CD14-positive monocyte (primary cell): Measurements from ENCODE around the gene RGS3. TPM values are rescaled to one million over a fixed set of nuclear protein-coding genes. Genes with fewer than 3 reads are reported as not detected.
A peak's percentile ranks its signal among the peaks of the same experiment; 100 is the strongest.

Experiments used
- DNase-seq, 3 donors: peaks; one replicate each; pipeline ENCODE4 v3.0.0-alpha.2; 2011 to 2022
- H2AFZ ChIP-seq: 2 replicates; pipeline ENCODE4 v1.6.0; 2012; ENCODE audit warnings: mild to moderate bottlenecking, low read depth, low read length, inconsistent platforms; ENCODE audit not compliant: insufficient read depth, poor library complexity, severe bottlenecking
- H3K27ac ChIP-seq, 2 donors: 1 replicate in 1 of 2; 2 replicates in 1 of 2; pipeline ENCODE4 v1.5.1; 2012 to 2013; ENCODE audit warnings: low read length in 2 of 2, control low read depth in 1 of 2, inconsistent platforms in 1 of 2, low read depth in 1 of 2, mild to moderate bottlenecking in 1 of 2
- H3K27me3 ChIP-seq, 2 donors: one replicate each; pipeline versions ENCODE4 v1.6.0 to v1.6.1; 2011 to 2013; ENCODE audit warnings: low read length in 2 of 2; ENCODE audit not compliant: control insufficient read depth in 2 of 2, insufficient read depth in 2 of 2
- H3K36me3 ChIP-seq, 2 donors: replicated peaks in 1 of 2; 1 replicate in 1 of 2; 2 replicates in 1 of 2; pipeline versions ENCODE4 v1.5.1 to v1.6.1; 2012 to 2013; ENCODE audit warnings: low read length in 2 of 2, control low read depth in 1 of 2, inconsistent platforms in 1 of 2, mild to moderate bottlenecking in 1 of 2; ENCODE audit not compliant: insufficient read depth in 2 of 2, control insufficient read depth in 1 of 2
- H3K4me1 ChIP-seq, 2 donors: 1 replicate in 1 of 2; 2 replicates in 1 of 2; pipeline versions ENCODE4 v1.5.1 to v1.6.1; 2012 to 2013; ENCODE audit warnings: low read length in 2 of 2, control low read depth in 1 of 2, inconsistent platforms in 1 of 2, mild to moderate bottlenecking in 1 of 2, moderate library complexity in 1 of 2; ENCODE audit not compliant: insufficient read depth in 2 of 2, control insufficient read depth in 1 of 2
- H3K4me2 ChIP-seq: replicated peaks from 2 replicates; pipeline ENCODE3; 2012; ENCODE audit warnings: low read length, moderate library complexity, mild to moderate bottlenecking; ENCODE audit not compliant: poor library complexity, severe bottlenecking; ENCODE audit errors: extremely low read depth
- H3K4me3 ChIP-seq, 3 experiments: fragments of 200-600 bp in 1 of 3; sonication (generic) in 1 of 3; replicated peaks in 1 of 3; 1 replicate in 2 of 3; 2 replicates in 1 of 3; pipeline ENCODE4 v1.5.1; 2011 to 2013; ENCODE audit warnings: low read length in 3 of 3, mild to moderate bottlenecking in 3 of 3, control low read depth in 2 of 3, low read depth in 2 of 3, inconsistent platforms in 1 of 3, moderate library complexity in 1 of 3
- H3K79me2 ChIP-seq: 2 replicates; pipeline ENCODE4 v1.6.0; 2012; ENCODE audit warnings: mild to moderate bottlenecking, control low read depth, inconsistent platforms, low read length, moderate library complexity; ENCODE audit not compliant: insufficient read depth
- H3K9ac ChIP-seq: 2 replicates; pipeline ENCODE4 v1.6.0; 2017; ENCODE audit warnings: low read length, mild to moderate bottlenecking; ENCODE audit not compliant: insufficient read depth, poor library complexity, severe bottlenecking
- H3K9me3 ChIP-seq, 2 donors: replicated peaks in 1 of 2; 1 replicate in 1 of 2; 2 replicates in 1 of 2; pipeline versions ENCODE4 v1.5.1 to v1.6.1; 2012 to 2013; ENCODE audit warnings: low read length in 2 of 2, control low read depth in 1 of 2; ENCODE audit not compliant: control insufficient read depth in 1 of 2, insufficient read depth in 1 of 2
- H4K20me1 ChIP-seq: 2 replicates; pipeline ENCODE4 v1.6.0; 2012; ENCODE audit warnings: mild to moderate bottlenecking, low read length, control low read depth, moderate library complexity; ENCODE audit not compliant: insufficient read depth
- H3K27ac Mint-ChIP-seq, 7 donors: one replicate each; pipeline ENCODE4 v1.8.0; 2020; ENCODE audit warnings: mild to moderate bottlenecking in 7 of 7, mixed read lengths in 7 of 7, moderate library complexity in 6 of 7, inconsistent platforms in 2 of 7
- H3K27me3 Mint-ChIP-seq, 3 donors: one replicate each; pipeline ENCODE4 v1.8.0; 2021 to 2022; ENCODE audit warnings: low read depth in 3 of 3, mild to moderate bottlenecking in 3 of 3, mixed read lengths in 3 of 3, moderate library complexity in 3 of 3, inconsistent platforms in 1 of 3
- H3K36me3 Mint-ChIP-seq, 2 donors: one replicate each; pipeline ENCODE4 v1.8.0; 2020; ENCODE audit warnings: mixed read lengths in 2 of 2, inconsistent platforms in 1 of 2, mild to moderate bottlenecking in 1 of 2
- H3K4me1 Mint-ChIP-seq: one replicate; pipeline ENCODE4 v1.8.0; 2020; ENCODE audit warnings: mild to moderate bottlenecking, mixed read lengths
- H3K4me3 Mint-ChIP-seq, 2 donors: one replicate each; pipeline ENCODE4 v1.8.0; 2020; ENCODE audit warnings: mild to moderate bottlenecking in 2 of 2, mixed read lengths in 2 of 2, moderate library complexity in 1 of 2
- H3K9me3 Mint-ChIP-seq, 7 donors: one replicate each; pipeline ENCODE4 v1.8.0; 2020 to 2022; ENCODE audit warnings: mixed read lengths in 7 of 7, mild to moderate bottlenecking in 6 of 7, moderate library complexity in 6 of 7, inconsistent platforms in 2 of 7
- CTCF ChIP-seq: fragments of 200-600 bp; IDR thresholded peaks from one replicate; pipeline ENCODE4 v1.8.0; 2022; ENCODE audit warnings: antibody characterized with exemption, mild to moderate bottlenecking
- WGBS: methylation state at CpG from one replicate; pipeline ENCODE4 v1.1.5; 2013; ENCODE audit warnings: missing lambda C conversion rate; ENCODE audit not compliant: insufficient coverage; 5-methylcytosine and 5-hydroxymethylcytosine counted together
- intact Hi-C, 2 donors: fragments of 100-400 bp; cut with micrococcal nuclease; formaldehyde crosslinking; loops; one replicate each; pipeline versions ENCODE4 v1.15.0 to v1.15.1; 2023
- polyA plus RNA-seq, 3 donors: library from polyadenylated mRNA; depleted of rRNA in 1 of 3; unstranded in 2 of 3; stranded (reverse) in 1 of 3; fragments of 300-500 nt in 2 of 3; fragments of >200 nt in 1 of 3; fragmentation: Illumina TruSeq in 2 of 3; gene quantifications; 1 replicate in 2 of 3; 2 replicates in 1 of 3; pipeline ENCODE4 v1.2.3, GENCODE V29; 2012 to 2021

The RGS3 gene
- polyA plus RNA-seq, 3 donors, result 9.1 to 16.2 (median 15.8) TPM

GRCh38 chr9:113501129-113501686, 37.7 kb downstream of the RGS3 start:
- H3K9ac ChIP-seq, result no peak overlapping the region
- WGBS, result 94% methylated on average over 12 of the region's 20 CpGs

GRCh38 chr9:113501852-113502251, 38.3 kb downstream of the RGS3 start:
- H3K36me3 ChIP-seq, result no peaks in the 10 kb centered on the region
- peaks cover 0 to 20% of the 10 kb centered on the region in 2 donors for H3K4me1 ChIP-seq
- no peak for TF ChIP-seq CTCF
- Mint-ChIP-seq H3K4me3 (no peak overlapping the region), H3K9me3 (no peaks in the 10 kb centered on the region), H3K27ac (peak overlapping the region in 1 of 7 donors; percentile 51), H3K27me3 (no peaks in the 10 kb centered on the region), H3K4me1 (peaks cover 6% of the 10 kb centered on the region), H3K36me3 (no peaks in the 10 kb centered on the region)
- H3K27me3 ChIP-seq, result no peaks in the 10 kb centered on the region
- intact Hi-C loops, result no loop called here
- no peak for DNase-seq
- H3K4me2 ChIP-seq, result no peak overlapping the region
- H2AFZ ChIP-seq, result no peak overlapping the region
- no peak overlapping the region for H3K9ac ChIP-seq
- no peak overlapping the region for H3K27ac ChIP-seq
- H4K20me1 ChIP-seq, result no peaks in the 10 kb centered on the region
- no peak overlapping the region for H3K4me3 ChIP-seq
- H3K9me3 ChIP-seq, result no peaks in the 10 kb centered on the region
- 100% methylated on average over 1 of the region's 5 CpGs for WGBS
- H3K79me2 ChIP-seq, result no peaks in the 10 kb centered on the region

More at GRCh38 chr9:113501129-113501686, 37.7 kb downstream of the RGS3 start:
- Mint-ChIP-seq H3K27me3 (no peaks in the 10 kb centered on the region), H3K36me3 (no peaks in the 10 kb centered on the region), H3K9me3 (no peaks in the 10 kb centered on the region), H3K4me3 (no peak overlapping the region), H3K27ac (peak overlapping the region in 2 of 7 donors; percentile 50 to 51), H3K4me1 (peaks cover 6% of the 10 kb centered on the region)
- Histone ChIP-seq H3K27me3 (no peaks in the 10 kb centered on the region), H3K4me3 (no peak overlapping the region), H2AFZ (no peak overlapping the region), H3K79me2 (no peaks in the 10 kb centered on the region), H3K27ac (no peak overlapping the region), H4K20me1 (no peaks in the 10 kb centered on the region), H3K4me1 (peaks cover 0 to 20% of the 10 kb centered on the region in 2 donors), H3K36me3 (no peaks in the 10 kb centered on the region), H3K4me2 (no peak overlapping the region), H3K9me3 (no peaks in the 10 kb centered on the region)
- TF ChIP-seq CTCF, result no peak
- intact Hi-C loops, result no loop called here
- no peak for DNase-seq
